Neuron (in vitro differentiated cells): ENCODE results near the gene MLST8.

ENCODE experiments used
- H2AFZ ChIP-seq: one replicate; pipeline ENCODE4 v1.6.1; 2013; ENCODE audit warnings: low read depth, mild to moderate bottlenecking, inconsistent platforms, low read length, moderate library complexity
- H3K27me3 ChIP-seq: one replicate; pipeline ENCODE4 v1.6.1; 2013; ENCODE audit warnings: low read length; ENCODE audit not compliant: insufficient read depth
- H3K36me3 ChIP-seq: one replicate; pipeline ENCODE4 v1.6.1; 2013; ENCODE audit warnings: low read length; ENCODE audit not compliant: insufficient read depth
- H3K4me1 ChIP-seq: one replicate; pipeline ENCODE4 v1.6.1; 2013; ENCODE audit warnings: low read length; ENCODE audit not compliant: insufficient read depth
- H3K4me3 ChIP-seq: 2 replicates; pipeline ENCODE4 v1.5.1; 2013; ENCODE audit warnings: mild to moderate bottlenecking, low read length, moderate library complexity
- H3K9me3 ChIP-seq: one replicate; pipeline ENCODE4 v1.6.1; 2013; ENCODE audit warnings: low read length

The MLST8 gene

DNA sequence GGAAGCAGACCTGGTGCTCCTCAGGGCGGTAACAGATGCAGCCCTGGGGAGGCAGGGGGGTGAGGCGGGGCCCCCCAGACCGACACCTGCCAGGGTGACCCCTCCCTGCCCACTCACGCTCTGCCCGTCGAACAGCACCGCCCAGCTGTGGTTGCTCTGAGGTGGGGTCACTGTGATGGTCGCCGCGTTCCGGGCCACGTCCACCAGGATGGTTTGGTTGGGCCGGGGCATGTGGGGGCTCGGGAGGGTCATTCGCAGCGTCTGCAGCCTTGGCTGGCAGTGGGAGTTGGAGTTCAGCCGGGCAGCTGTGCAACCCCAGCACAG lies 4.7 kb downstream of the MLST8 start:
- peaks cover 47% of the 10 kb centered on the region for H3K36me3 ChIP-seq

GRCh38 chr16:2210386-2211365 lies 5.4 kb downstream of the MLST8 start, which contains the start of gene BRICD5:
TSS of gene BRICD5 (minus strand) at chr16:2210863. CDS start at chr16:2210833, 30 bp downstream.
- H3K36me3 ChIP-seq = peaks cover 47% of the 10 kb centered on the region

More for the DNA sequence above, 4.7 kb downstream of the MLST8 start:
- Histone ChIP-seq H3K4me1 (peaks cover 23% of the 10 kb centered on the region), H2AFZ (no peak overlapping the region), H3K4me3 (no peak overlapping the region), H3K27me3 (no peaks in the 10 kb centered on the region), H3K9me3 (no peaks in the 10 kb centered on the region)

GRCh38 chr16:2211923-2212347 lies 6.7 kb downstream of the MLST8 start:
- H3K27me3 ChIP-seq = no peaks in the 10 kb centered on the region
- no peaks in the 10 kb centered on the region for H3K9me3 ChIP-seq
- peaks cover 45% of the 10 kb centered on the region for H3K36me3 ChIP-seq
- H3K4me1 ChIP-seq = peaks cover 16% of the 10 kb centered on the region
- no peak overlapping the region for H2AFZ ChIP-seq
- H3K4me3 ChIP-seq = no peak overlapping the region

More at GRCh38 chr16:2210386-2211365, 5.4 kb downstream of the MLST8 start, which contains the start of gene BRICD5:
- H2AFZ ChIP-seq = no peak within 1 kb of the TSS
- H3K9me3 ChIP-seq = no peaks in the 10 kb centered on the region
- no peak within 1 kb of the TSS for H3K4me3 ChIP-seq
- H3K4me1 ChIP-seq = peaks cover 23% of the 10 kb centered on the region
- H3K27me3 ChIP-seq = no peaks in the 10 kb centered on the region

- H3K36me3 ChIP-seq = peaks cover 37% of the 10 kb centered on the region
These were observed 7.4 kb downstream of the MLST8 start for GRCh38 chr16:2212362-2213324.

GRCh38 chr16:2213817-2214718 lies 8.8 kb downstream of the MLST8 start:
- Histone ChIP-seq H3K9me3 (no peaks in the 10 kb centered on the region), H3K4me3 (peak overlapping the region; percentile 93), H2AFZ (no peak overlapping the region), H3K36me3 (peaks cover 26% of the 10 kb centered on the region), H3K27me3 (no peaks in the 10 kb centered on the region), H3K4me1 (peaks cover 16% of the 10 kb centered on the region)

More at GRCh38 chr16:2212362-2213324, 7.4 kb downstream of the MLST8 start:
- Histone ChIP-seq H3K27me3 (no peaks in the 10 kb centered on the region), H2AFZ (no peak overlapping the region), H3K9me3 (no peaks in the 10 kb centered on the region), H3K4me1 (peaks cover 16% of the 10 kb centered on the region), H3K4me3 (peak overlapping the region; percentile 93)

- peaks cover 21% of the 10 kb centered on the region for H3K36me3 ChIP-seq
- peak within 1 kb of the TSS; percentile 50 for H2AFZ ChIP-seq
- no peaks in the 10 kb centered on the region for H3K9me3 ChIP-seq
- H3K4me3 ChIP-seq = peak within 1 kb of the TSS; percentile 96
- H3K4me1 ChIP-seq = peaks cover 16% of the 10 kb centered on the region
- H3K27me3 ChIP-seq = no peaks in the 10 kb centered on the region
These were observed 9.4 kb downstream of the MLST8 start, which contains the start of gene PGP for GRCh38 chr16:2214719-2214968. TSS of gene PGP (minus strand) at chr16:2214840. CDS start at chr16:2214777, 63 bp downstream.

DNA sequence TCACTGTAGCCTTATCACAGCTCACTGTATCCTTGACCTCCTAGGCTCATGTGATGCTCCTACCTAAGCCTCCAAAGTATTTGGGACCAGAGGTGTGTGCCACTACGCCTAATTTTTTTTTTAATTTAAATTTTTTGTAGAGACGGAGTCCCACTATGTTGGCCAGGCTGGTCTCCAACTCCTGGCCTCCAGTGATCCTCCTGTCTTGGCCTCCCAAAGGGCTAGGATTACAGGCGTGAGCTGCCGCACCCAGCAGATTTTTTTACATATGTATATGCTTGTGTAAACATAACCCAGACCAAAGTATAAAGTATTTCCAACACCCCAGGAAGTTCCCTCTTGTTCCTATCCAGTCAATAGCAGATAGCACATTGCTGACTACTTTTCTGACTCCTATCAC lies 11.1 kb downstream of the MLST8 start:
- no peak overlapping the region for H2AFZ ChIP-seq
- H3K9me3 ChIP-seq = no peaks in the 10 kb centered on the region

DNA sequence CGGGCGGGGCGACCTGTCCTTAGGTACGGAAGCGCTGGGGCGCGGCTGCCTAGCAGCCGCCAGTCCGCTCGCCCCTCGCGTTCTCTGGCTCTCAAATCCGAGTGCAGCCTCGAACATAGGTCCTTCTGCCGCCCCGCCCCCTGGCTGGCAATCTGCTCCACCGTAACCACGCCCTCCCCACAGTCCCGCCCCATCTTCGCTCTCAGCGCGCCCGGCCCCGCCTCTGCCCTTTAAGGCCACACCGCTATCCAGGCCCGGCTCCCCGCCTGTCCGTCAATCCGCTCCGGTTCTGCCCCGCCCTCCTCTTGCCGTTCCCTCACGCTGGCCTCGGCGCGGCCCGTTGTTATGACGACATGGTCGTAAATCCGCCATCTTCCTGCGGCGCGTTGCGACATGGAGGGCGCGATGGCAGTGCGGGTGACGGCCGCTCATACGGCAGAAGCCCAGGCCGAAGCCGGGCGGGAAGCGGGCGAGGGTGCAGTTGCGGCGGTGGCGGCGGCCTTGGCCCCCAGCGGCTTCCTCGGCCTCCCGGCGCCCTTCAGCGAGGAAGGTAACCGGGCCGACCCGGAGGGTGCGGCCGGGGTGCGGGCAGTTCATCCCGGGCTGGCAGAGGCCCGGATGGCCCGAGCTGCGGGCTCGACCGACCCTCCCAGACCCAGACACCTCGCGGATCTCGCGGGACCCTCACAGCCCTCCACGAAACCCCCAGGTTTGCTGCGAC lies 18.1 kb downstream of the MLST8 start, which contains the start of gene E4F1:
E4F1 (plus strand) TSS at position 371 of the 721 bp plus-strand sequence; CDS start at position 394, 23 bp downstream.
- peaks cover 16% of the 10 kb centered on the region for H3K36me3 ChIP-seq
- no peaks in the 10 kb centered on the region for H3K27me3 ChIP-seq
- H3K9me3 ChIP-seq = no peaks in the 10 kb centered on the region
- peak within 1 kb of the TSS; percentile 38 for H2AFZ ChIP-seq
- H3K4me1 ChIP-seq = peaks cover 12% of the 10 kb centered on the region
- H3K4me3 ChIP-seq = peak within 1 kb of the TSS; percentile 86

More for the DNA sequence above, 11.1 kb downstream of the MLST8 start:
- Histone ChIP-seq H3K36me3 (peaks cover 14% of the 10 kb centered on the region), H3K27me3 (no peaks in the 10 kb centered on the region), H3K4me3 (no peak overlapping the region), H3K4me1 (peaks cover 16% of the 10 kb centered on the region)

GRCh38 chr16:2223942-2224486 lies 18.8 kb downstream of the MLST8 start:
- H3K4me3 ChIP-seq = peak overlapping the region; percentile 86
- H3K4me1 ChIP-seq = peaks cover 12% of the 10 kb centered on the region
- H3K36me3 ChIP-seq = peaks cover 23% of the 10 kb centered on the region
- H2AFZ ChIP-seq = peak overlapping the region; percentile 38
- H3K27me3 ChIP-seq = no peaks in the 10 kb centered on the region
- H3K9me3 ChIP-seq = no peaks in the 10 kb centered on the region

DNA sequence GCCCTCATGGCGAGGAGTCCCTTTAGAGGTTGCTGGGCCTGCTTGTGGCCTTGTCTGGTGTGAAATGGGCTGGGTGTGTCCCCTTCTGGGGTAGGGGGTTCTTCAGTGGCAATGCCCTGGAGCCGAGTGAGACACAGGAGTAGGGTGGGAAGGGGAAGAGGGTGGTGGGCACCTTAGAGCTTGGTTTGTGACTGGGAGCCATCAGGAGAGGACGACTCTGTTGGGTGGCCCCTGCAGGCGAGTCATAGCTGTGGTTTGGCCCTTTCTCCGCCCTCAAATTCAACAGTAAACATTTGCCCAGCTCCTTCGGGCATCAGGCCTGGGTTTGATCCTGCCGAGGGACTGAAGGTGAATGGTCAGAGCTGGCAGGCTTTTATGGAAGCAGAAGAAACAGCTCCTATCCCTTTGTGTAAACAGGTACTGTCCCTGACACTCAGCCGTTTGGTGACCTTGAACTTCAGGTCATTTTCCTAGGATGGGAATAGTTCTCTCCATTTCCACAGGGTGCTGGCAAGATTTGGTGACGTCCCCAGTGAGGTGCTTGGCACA lies 21.1 kb downstream of the MLST8 start:
- Histone ChIP-seq H3K9me3 (no peaks in the 10 kb centered on the region), H3K27me3 (no peaks in the 10 kb centered on the region), H3K4me3 (no peak overlapping the region), H3K36me3 (peaks cover 44% of the 10 kb centered on the region), H3K4me1 (peaks cover 12% of the 10 kb centered on the region), H2AFZ (no peak overlapping the region)

DNA sequence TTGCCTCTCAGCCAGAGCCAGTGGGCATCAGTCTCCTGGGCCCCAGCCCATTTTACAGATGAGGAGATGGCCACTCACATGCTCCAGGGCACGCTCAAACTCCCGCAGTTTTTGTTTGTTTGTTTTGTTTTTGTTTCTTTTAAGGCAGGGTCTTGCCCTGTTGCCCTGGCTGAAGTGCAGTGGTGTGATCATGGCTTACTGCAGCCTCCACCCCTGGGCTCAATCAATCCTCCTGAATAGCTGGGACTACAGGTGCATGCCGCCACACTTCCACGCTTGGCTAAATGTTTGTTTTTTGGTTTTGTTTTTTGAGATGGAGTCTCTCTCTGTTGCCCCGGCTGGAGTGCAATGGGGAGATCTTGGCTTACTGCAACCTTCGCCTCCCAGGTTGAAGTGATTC lies 21.7 kb downstream of the MLST8 start:
- Histone ChIP-seq H3K9me3 (no peaks in the 10 kb centered on the region), H3K4me3 (no peak overlapping the region), H3K27me3 (no peaks in the 10 kb centered on the region), H2AFZ (no peak overlapping the region), H3K36me3 (peaks cover 50% of the 10 kb centered on the region), H3K4me1 (peaks cover 12% of the 10 kb centered on the region)
